WTC11 (cell line): ENCODE measurements around the gene KCNK7. TPM values are rescaled to one million over a fixed set of nuclear protein-coding genes. Genes with fewer than 3 reads are reported as not detected.
A peak's percentile ranks its signal among the peaks of the same experiment; 100 is the strongest.

Source experiments
- ATAC-seq: fragments of 200-7000 bp; cut with Tn5 transposase; 2 replicates; pipeline ENCODE4 v1.10.0; 2021; ENCODE audit warnings: mild to moderate bottlenecking, moderate library complexity
- CTCF ChIA-PET: fragments of 300-600 bp; sonication (Branson Sonifier 250); formaldehyde crosslinking; loops from one replicate; lab custom pipeline; 2021; ENCODE audit warnings: antibody characterized with exemption; lab: Charles Lee
- POLR2A ChIA-PET: fragments of 350-600 bp; sonication (Branson Sonifier 250); formaldehyde crosslinking; loops from one replicate; lab custom pipeline; 2021; ENCODE audit warnings: antibody characterized with exemption; lab: Charles Lee
- DNase-seq: peaks from one replicate; pipeline ENCODE4 v3.0.0; 2021; ENCODE audit warnings: low spot score
- H3K27ac Mint-ChIP-seq: 2 replicates; pipeline ENCODE4 v1.8.0; 2021; ENCODE audit warnings: mixed read lengths
- H3K27me3 Mint-ChIP-seq: 2 replicates; pipeline ENCODE4 v1.8.0; 2021; ENCODE audit warnings: low read depth, mild to moderate bottlenecking, moderate library complexity, mixed read lengths
- H3K36me3 Mint-ChIP-seq: 2 replicates; pipeline ENCODE4 v1.8.0; 2021; ENCODE audit warnings: mixed read lengths
- H3K4me1 Mint-ChIP-seq: 2 replicates; pipeline ENCODE4 v1.8.0; 2022; ENCODE audit warnings: mixed read lengths
- H3K4me3 Mint-ChIP-seq: 2 replicates; pipeline ENCODE4 v1.8.0; 2021; ENCODE audit warnings: mild to moderate bottlenecking, moderate library complexity, mixed read lengths
- H3K9me3 Mint-ChIP-seq: 2 replicates; pipeline ENCODE4 v1.8.0; 2021; ENCODE audit warnings: mixed read lengths
- CTCF ChIP-seq: fragments of 200-600 bp; IDR thresholded peaks from 2 replicates; pipeline ENCODE4 v1.8.0; 2022; ENCODE audit warnings: antibody characterized with exemption
- E2F4 ChIP-seq: sonication (generic); formaldehyde crosslinking; IDR thresholded peaks from 2 replicates; pipeline ENCODE4 v1.8.1; 2022; ENCODE audit warnings: low read depth, mild to moderate bottlenecking, moderate library complexity, missing genetic modification reagents, borderline replicate concordance
- E2F5 ChIP-seq: sonication (generic); formaldehyde crosslinking; IDR thresholded peaks from 2 replicates; pipeline ENCODE4 v1.8.1; 2022; ENCODE audit warnings: mild to moderate bottlenecking, moderate library complexity, missing genetic modification reagents
- ERG ChIP-seq: fragments of 250-450 bp; sonication (Bioruptor Pico); IDR thresholded peaks from 2 replicates; pipeline ENCODE4 v1.8.0; 2021; ENCODE audit warnings: mild to moderate bottlenecking
- FOXP1 ChIP-seq: sonication (generic); formaldehyde crosslinking; IDR thresholded peaks from 2 replicates; pipeline ENCODE4 v1.8.0; 2022; ENCODE audit warnings: missing genetic modification reagents, mild to moderate bottlenecking, moderate library complexity, borderline replicate concordance
- MLX ChIP-seq: sonication (generic); formaldehyde crosslinking; IDR thresholded peaks from 2 replicates; pipeline ENCODE4 v1.8.1; 2023; ENCODE audit warnings: mild to moderate bottlenecking, missing genetic modification reagents, moderate library complexity
- NR1H2 ChIP-seq: sonication (generic); formaldehyde crosslinking; IDR thresholded peaks from 2 replicates; pipeline ENCODE4 v1.9.0; 2021; ENCODE audit warnings: mild to moderate bottlenecking, moderate library complexity, missing genetic modification reagents
- RORB ChIP-seq: fragments of 250-450 bp; sonication (Bioruptor Pico); IDR thresholded peaks from 2 replicates; pipeline ENCODE4 v1.9.0; 2021; ENCODE audit warnings: mild to moderate bottlenecking
- TEAD4 ChIP-seq: sonication (generic); formaldehyde crosslinking; IDR thresholded peaks from 2 replicates; pipeline ENCODE4 v1.8.0; 2022; ENCODE audit warnings: mild to moderate bottlenecking, missing genetic modification reagents
- USF2 ChIP-seq: sonication (generic); formaldehyde crosslinking; IDR thresholded peaks from 2 replicates; pipeline ENCODE4 v1.8.1; 2023; ENCODE audit warnings: mild to moderate bottlenecking, missing genetic modification reagents, moderate library complexity
- ZNF281 ChIP-seq: sonication (generic); formaldehyde crosslinking; IDR thresholded peaks from 2 replicates; pipeline ENCODE4 v1.8.0; 2023; ENCODE audit warnings: mild to moderate bottlenecking, missing genetic modification reagents
- ZNF416 ChIP-seq: fragments of 250-450 bp; sonication (Bioruptor Pico); IDR thresholded peaks from 2 replicates; pipeline ENCODE4 v1.9.0; 2021; ENCODE audit warnings: mild to moderate bottlenecking, inconsistent platforms
- total RNA-seq: library from RNA; stranded (reverse); gene quantifications from 3 replicates; pipeline ENCODE4 v1.2.3, GENCODE V29; 2021

KCNK7 gene
- total RNA-seq, 1 experiment from 2014 or later = 1.4 TPM

GRCh38 chr11:65551572-65552387, 43.8 kb downstream of the KCNK7 start:
- ChIA-PET POLR2A (interaction anchor here (0.5 to 2.1 kb wide), 8 partner anchors 9 to 1511 kb away, joined by 3 to 7 read pairs (median 4); partner anchors contain the start of genes MALAT1 and ZNRD2), CTCF (interaction anchor here (0.5 to 5.8 kb wide), 29 partner anchors 10 to 339 kb away, joined by 3 to 171 read pairs (median 4); partner anchors contain the start of genes CCDC85B, CDC42EP2, EHBP1L1 and FAM89B)
- Mint-ChIP-seq H3K9me3 (no peaks in the 10 kb centered on the region), H3K36me3 (no peaks in the 10 kb centered on the region), H3K27me3 (peaks cover 80% of the 10 kb centered on the region), H3K4me3 (peak overlapping the region; percentile 36; the same call in 1 of the 2 replicates), H3K4me1 (peaks cover 42% of the 10 kb centered on the region), H3K27ac (no peak overlapping the region)
- DNase-seq (peak; percentile 89), ATAC-seq (peak; percentile 64)
- TF ChIP-seq RORB (CRISPR knock-in tag) = no peak
- peak; percentile 49; the same call in 1 of the 2 replicates for TF ChIP-seq CTCF

GRCh38 chr11:65549096-65549495, 46.5 kb downstream of the KCNK7 start:
- POLR2A ChIA-PET = interaction anchor here (0.7 kb wide), 1 partner anchor 752 kb away, joined by 3 read pairs; no protein-coding TSS in a partner anchor
- CTCF ChIA-PET = interaction anchor here (1.2 to 1.6 kb wide), 3 partner anchors 9 to 45 kb away, joined by 4 to 13 read pairs (median 8); no protein-coding TSS in a partner anchor
- no peaks in the 10 kb centered on the region for H3K9me3 Mint-ChIP-seq
- DNase-seq (no peak), ATAC-seq (no peak)
- TF ChIP-seq ZNF416 (no peak), ERG (CRISPR knock-in tag) (no peak), ZNF281 (no peak), MLX (CRISPR knock-in tag) (no peak), USF2 (CRISPR knock-in tag) (no peak), TEAD4 (CRISPR knock-in tag) (no peak), NR1H2 (CRISPR knock-in tag) (no peak), CTCF (no peak), FOXP1 (no peak), E2F5 (CRISPR knock-in tag) (no peak), E2F4 (CRISPR knock-in tag) (no peak)
- TF ChIP-seq, all 79 proteins: peak for 0
- Mint-ChIP-seq H3K27me3 (peaks cover 83% of the 10 kb centered on the region), H3K27ac (no peak overlapping the region), H3K36me3 (no peaks in the 10 kb centered on the region), H3K4me1 (peaks cover 31% of the 10 kb centered on the region), H3K4me3 (no peak overlapping the region)
